HepG2 (cell line): ENCODE results near the gene PCDHGA5. TPM values are rescaled to one million over a fixed set of nuclear protein-coding genes. Genes with fewer than 3 reads are reported as not detected.

Experiments used
- ATAC-seq: fragments of 200-7000 bp; cut with Tn5 transposase; 3 replicates; pipeline ENCODE4 v1.9.1; 2020; ENCODE audit warnings: mild to moderate bottlenecking, moderate library complexity
- BruUV-seq: library from RNA; stranded (reverse); fragments of 400-500 nt; replicated peaks from 2 replicates; lab custom pipeline; 2021; lab: Mats Ljungman, UMichigan
- CTCF ChIA-PET: fragments of 300-600 bp; formaldehyde crosslinking; extraction: SDS; loops from one replicate; lab custom pipeline; 2021; ENCODE audit warnings: low total read pairs, inconsistent platforms, low intra/inter-chr PET ratio; lab: Yijun Ruan, JAX
- POLR2A ChIA-PET: fragments of 350-600 bp; sonication (Branson Sonifier 250); formaldehyde crosslinking; loops from one replicate; lab custom pipeline; 2020; ENCODE audit warnings: antibody characterized with exemption, inconsistent platforms; lab: Yijun Ruan, JAX
- DNase-seq: peaks from one replicate; pipeline ENCODE4 v3.0.0-alpha.2; 2015; ENCODE audit warnings: low spot score
- FAIRE-seq: peaks from 3 replicates; lab custom pipeline; 2011; peaks lifted over from hg19 to GRCh38; lab: Jason Lieb, UNC
- H2AFZ ChIP-seq: one replicate; pipeline ENCODE4 v1.6.1; 2011; ENCODE audit warnings: low read length, inconsistent platforms
- H3K27ac ChIP-seq: fragments of 300-600 bp; 3 replicates; pipeline ENCODE4 v1.8.0; 2011; ENCODE audit warnings: mixed run types, mild to moderate bottlenecking, mixed read lengths, low read length, inconsistent platforms; ENCODE audit not compliant: insufficient read depth; ENCODE audit errors: extremely low read length
- H3K27me3 ChIP-seq, 2 experiments: fragments of 200-600 bp in 1 of 2; 2 replicates in 1 of 2; 3 replicates in 1 of 2; pipeline versions ENCODE4 v1.6.0 to v1.8.0; 2011; ENCODE audit warnings: low read length in 2 of 2, mild to moderate bottlenecking in 2 of 2, moderate library complexity in 2 of 2, inconsistent platforms in 1 of 2; ENCODE audit not compliant: insufficient read depth in 2 of 2, control insufficient read depth in 1 of 2
- H3K36me3 ChIP-seq, 2 experiments: fragments of 200-600 bp in 1 of 2; replicated peaks in 1 of 2; 2 replicates in 1 of 2; 3 replicates in 1 of 2; pipeline versions ENCODE4 v1.5.1 to v1.8.0; 2011; ENCODE audit warnings: low read length in 2 of 2, inconsistent platforms in 1 of 2; ENCODE audit not compliant: insufficient read depth in 2 of 2, control insufficient read depth in 1 of 2
- H3K4me1 ChIP-seq: 2 replicates; pipeline ENCODE4 v1.5.1; 2012; ENCODE audit warnings: low read length, inconsistent platforms; ENCODE audit not compliant: insufficient read depth
- H3K4me2 ChIP-seq: 2 replicates; pipeline ENCODE4 v1.6.0; 2011; ENCODE audit warnings: low read depth, low read length, inconsistent platforms
- H3K4me3 ChIP-seq, 3 experiments: fragments of 200-600 bp in 1 of 3; sonication (generic), shearing (Covaris generic) in 1 of 3; replicated peaks in 1 of 3; 2 replicates each; pipeline ENCODE4 v1.5.1; 2011 to 2016; ENCODE audit warnings: low read length in 3 of 3, inconsistent platforms in 2 of 3, low read depth in 2 of 3, mild to moderate bottlenecking in 2 of 3, control low read depth in 1 of 3, mixed read lengths in 1 of 3; ENCODE audit not compliant: insufficient read depth in 1 of 3
- H3K79me2 ChIP-seq: one replicate; pipeline ENCODE4 v1.6.1; 2011; ENCODE audit warnings: low read length, inconsistent platforms; ENCODE audit not compliant: insufficient read depth
- H3K9ac ChIP-seq: 2 replicates; pipeline ENCODE4 v1.6.0; 2011; ENCODE audit warnings: mild to moderate bottlenecking, low read depth, low read length, inconsistent platforms; ENCODE audit not compliant: insufficient read depth
- H3K9me3 ChIP-seq: 2 replicates; pipeline ENCODE4 v1.5.1; 2012; ENCODE audit warnings: mild to moderate bottlenecking, low read length
- H4K20me1 ChIP-seq: 2 replicates; pipeline ENCODE4 v1.6.0; 2011; ENCODE audit warnings: inconsistent platforms, mild to moderate bottlenecking, low read length, moderate library complexity; ENCODE audit not compliant: insufficient read depth
- CSRNP1 ChIP-seq: sonication (generic); formaldehyde crosslinking; IDR thresholded peaks from 2 replicates; pipeline ENCODE4 v1.8.1; 2023; ENCODE audit warnings: mild to moderate bottlenecking, missing genetic modification reagents
- HNRNPL ChIP-seq: fragments of 200-400 bp; formaldehyde crosslinking; IDR thresholded peaks from 2 replicates; pipeline ENCODE4 v1.6.1; 2017; ENCODE audit warnings: mild to moderate bottlenecking, low read depth, low read length
- KLF13 ChIP-seq: sonication (generic); formaldehyde crosslinking; IDR thresholded peaks from 2 replicates; pipeline ENCODE4 v1.4.0; 2020; ENCODE audit warnings: mild to moderate bottlenecking, missing genetic modification reagents
- NCOR1 ChIP-seq: fragments of 200-600 bp; sonication (generic); IDR thresholded peaks from 2 replicates; pipeline ENCODE4 v1.7.0; 2017; ENCODE audit warnings: antibody characterized with exemption, low read length, borderline replicate concordance
- REXO4 ChIP-seq: sonication (generic); formaldehyde crosslinking; IDR thresholded peaks from 2 replicates; pipeline ENCODE4 v1.8.0; 2022; ENCODE audit warnings: missing genetic modification reagents, mild to moderate bottlenecking, borderline replicate concordance
- TGIF2 ChIP-seq: IDR thresholded peaks from 2 replicates; pipeline ENCODE4 v1.6.1; 2016; ENCODE audit warnings: control low read depth, missing compliant biosample characterization
- ZNF12 ChIP-seq: sonication (generic); formaldehyde crosslinking; IDR thresholded peaks from 2 replicates; pipeline ENCODE4 v1.5.0; 2020; ENCODE audit warnings: missing genetic modification reagents
- ZNF274 ChIP-seq: sonication (generic); formaldehyde crosslinking; IDR thresholded peaks from 2 replicates; pipeline ENCODE4 v1.5.1; 2020; ENCODE audit warnings: mild to moderate bottlenecking, missing genetic modification reagents
- WGBS: methylation state at CpG from one replicate; pipeline ENCODE4 v1.1.6; 2017; ENCODE audit warnings: low lambda C conversion rate; 5-methylcytosine and 5-hydroxymethylcytosine counted together
- in situ Hi-C: cut with HindIII; loops from 2 replicates; pipeline ENCODE4 v1.10.0; 2017; ENCODE audit warnings: low pct_unique_long_range_greater_than_20kb; ENCODE audit not compliant: extremely low pct_ligation_motif_present
- intact Hi-C: fragments of 100-400 bp; cut with micrococcal nuclease; formaldehyde crosslinking; loops from one replicate; pipeline ENCODE4 v1.10.0; 2022; ENCODE audit not compliant: unreplicated experiment
- polyA plus RNA-seq, 8 experiments: library from polyadenylated mRNA; depleted of rRNA in 3 of 8; stranded (reverse) in 7 of 8; unstranded in 1 of 8; fragments of >200 nt; fragmentation: Illumina TruSeq in 4 of 8; extraction: Trizol in 4 of 8; gene quantifications; 2 replicates each; pipeline versions ENCODE4 v1.2.1 to v1.2.3, GENCODE V29; 2011 to 2016; ENCODE audit warnings: low read depth in 4 of 8, missing spikeins in 1 of 8, mixed read lengths in 1 of 8; ENCODE audit not compliant: insufficient read depth in 1 of 8
- total RNA-seq, 5 experiments: library from RNA; depleted of rRNA; stranded (reverse); fragments of >200 nt; fragmentation: Illumina TruSeq; extraction: Trizol; gene quantifications; 2 replicates each; pipeline ENCODE4 v1.2.3, GENCODE V29; 2016; ENCODE audit warnings: low read depth in 1 of 5

Gene PCDHGA5
- total and polyA plus RNA-seq, 2 of the 13 experiments (the other 11 are each of a cell fraction or from before 2014, with no cell fraction given), result 0.27 to 0.32 TPM

GRCh38 chr5:141328231-141328630, 35.7 kb upstream of the PCDHGA5 start:
- no peak overlapping the region for H3K4me3 ChIP-seq
- in situ Hi-C loops, result no loop called here
- POLR2A ChIA-PET, result no interaction called here
- TF ChIP-seq NCOR1 (no peak), ZNF12 (CRISPR knock-in tag) (no peak), KLF13 (CRISPR knock-in tag) (no peak), ZNF274 (no peak), CSRNP1 (CRISPR knock-in tag) (no peak), REXO4 (CRISPR knock-in tag) (no peak), HNRNPL (no peak), TGIF2 (CRISPR knock-in tag) (no peak)
- TF ChIP-seq, all 625 proteins: peak for 0
- peaks cover 15% of the 10 kb centered on the region for H3K4me1 ChIP-seq
- H2AFZ ChIP-seq, result no peak overlapping the region
- no peaks in the 10 kb centered on the region for H3K79me2 ChIP-seq
- FAIRE-seq (no peak), ATAC-seq (no peak), DNase-seq (no peak)
- no peak overlapping the region for H3K27ac ChIP-seq
- peaks cover 0 to 15% of the 10 kb centered on the region in 2 experiments; a peak in 2 of 5 replicates for H3K27me3 ChIP-seq
- H3K9me3 ChIP-seq, result 0 out of 2 replicates have a peak, but pooled peaks cover 4% of the 10 kb centered on the region
- no peaks in the 10 kb centered on the region for H3K36me3 ChIP-seq
- no CpG with 5 or more reads among the region's 8 CpGs for WGBS
- no peak overlapping the region for H3K4me2 ChIP-seq
- BruUV-seq, result no TSS peak
- intact Hi-C loops, result loop anchor here (5.0 kb wide), 1 partner anchor 234 kb away; no protein-coding TSS in a partner anchor
- CTCF ChIA-PET, result no interaction called here
- H3K9ac ChIP-seq, result no peak overlapping the region
- H4K20me1 ChIP-seq, result no peaks in the 10 kb centered on the region
